Measurements from ENCODE around the gene PRRC2C. TPM values are rescaled to one million over a fixed set of nuclear protein-coding genes. Genes with fewer than 3 reads are reported as not detected.
A peak's percentile ranks its signal among the peaks of the same experiment; 100 is the strongest.

The PRRC2C gene
- 10 to 100 TPM; 33.6 to 35.1 TPM for total RNA-seq
- polyA plus RNA-seq, result 10 to 100 TPM; 13.6 to 41.9 TPM

DNA sequence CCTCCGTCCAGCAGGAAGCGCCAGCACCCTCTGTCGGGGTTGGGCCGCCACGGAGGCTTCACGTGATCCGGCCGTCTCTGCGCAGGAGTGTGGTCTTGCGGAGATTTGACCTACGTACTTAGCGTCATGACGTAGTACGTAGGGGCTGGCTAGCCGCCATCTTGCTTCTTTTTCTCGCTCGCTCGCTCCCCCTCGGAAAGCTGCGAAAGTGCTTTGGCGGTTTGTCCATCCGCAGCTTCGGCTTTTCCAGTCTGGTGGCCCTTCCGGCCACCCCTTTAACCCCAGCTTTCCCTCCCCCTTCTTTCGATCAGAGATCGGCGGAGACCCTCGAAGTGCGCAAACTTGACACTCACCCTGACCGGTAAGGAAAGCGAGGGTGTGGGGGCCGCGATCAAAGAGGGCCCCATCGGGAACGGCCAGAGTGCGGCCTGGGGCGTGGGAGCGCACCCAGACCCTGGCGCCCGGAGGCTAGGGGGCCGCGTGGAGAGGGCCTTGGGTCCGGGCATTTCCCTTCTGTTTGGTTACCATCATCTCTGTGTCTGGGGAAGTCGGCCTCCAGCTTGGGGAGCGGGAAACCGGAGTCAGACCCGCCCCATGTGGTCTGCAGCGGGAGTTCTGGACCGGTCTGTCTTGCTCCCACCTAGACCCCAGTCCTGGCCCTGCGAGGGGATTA is at the start of gene PRRC2C:
TSS of gene PRRC2C (plus strand) at position 156 of the 673 bp plus-strand sequence. CDS start 26,559 bp downstream, outside the sequence.
- WGBS, result under 1% methylated on average over 50 of the region's 50 CpGs
- no peak for TF ChIP-seq HNF4G (IDR thresholded peaks at IDR 0.05)
- TF ChIP-seq TAF1 (conservative IDR thresholded peaks at IDR 0.05), result peak; percentile 28
- TF ChIP-seq YY1 (IDR thresholded peaks at IDR 0.05), result peak; percentile 98
- no peak for TF ChIP-seq NR2F2 (IDR thresholded peaks at IDR 0.05)
- TF ChIP-seq, protein P1, sequence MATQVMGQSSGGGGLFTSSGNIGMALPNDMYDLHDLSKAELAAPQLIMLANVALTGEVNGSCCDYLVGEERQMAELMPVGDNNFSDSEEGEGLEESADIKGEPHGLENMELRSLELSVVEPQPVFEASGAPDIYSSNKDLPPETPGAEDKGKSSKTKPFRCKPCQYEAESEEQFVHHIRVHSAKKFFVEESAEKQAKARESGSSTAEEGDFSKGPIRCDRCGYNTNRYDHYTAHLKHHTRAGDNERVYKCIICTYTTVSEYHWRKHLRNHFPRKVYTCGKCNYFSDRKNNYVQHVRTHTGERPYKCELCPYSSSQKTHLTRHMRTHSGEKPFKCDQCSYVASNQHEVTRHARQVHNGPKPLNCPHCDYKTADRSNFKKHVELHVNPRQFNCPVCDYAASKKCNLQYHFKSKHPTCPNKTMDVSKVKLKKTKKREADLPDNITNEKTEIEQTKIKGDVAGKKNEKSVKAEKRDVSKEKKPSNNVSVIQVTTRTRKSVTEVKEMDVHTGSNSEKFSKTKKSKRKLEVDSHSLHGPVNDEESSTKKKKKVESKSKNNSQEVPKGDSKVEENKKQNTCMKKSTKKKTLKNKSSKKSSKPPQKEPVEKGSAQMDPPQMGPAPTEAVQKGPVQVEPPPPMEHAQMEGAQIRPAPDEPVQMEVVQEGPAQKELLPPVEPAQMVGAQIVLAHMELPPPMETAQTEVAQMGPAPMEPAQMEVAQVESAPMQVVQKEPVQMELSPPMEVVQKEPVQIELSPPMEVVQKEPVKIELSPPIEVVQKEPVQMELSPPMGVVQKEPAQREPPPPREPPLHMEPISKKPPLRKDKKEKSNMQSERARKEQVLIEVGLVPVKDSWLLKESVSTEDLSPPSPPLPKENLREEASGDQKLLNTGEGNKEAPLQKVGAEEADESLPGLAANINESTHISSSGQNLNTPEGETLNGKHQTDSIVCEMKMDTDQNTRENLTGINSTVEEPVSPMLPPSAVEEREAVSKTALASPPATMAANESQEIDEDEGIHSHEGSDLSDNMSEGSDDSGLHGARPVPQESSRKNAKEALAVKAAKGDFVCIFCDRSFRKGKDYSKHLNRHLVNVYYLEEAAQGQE (IDR thresholded peaks at IDR 0.05), result peak; percentile 81
- TF ChIP-seq, protein P2, sequence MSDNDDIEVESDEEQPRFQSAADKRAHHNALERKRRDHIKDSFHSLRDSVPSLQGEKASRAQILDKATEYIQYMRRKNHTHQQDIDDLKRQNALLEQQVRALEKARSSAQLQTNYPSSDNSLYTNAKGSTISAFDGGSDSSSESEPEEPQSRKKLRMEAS (IDR thresholded peaks at IDR 0.05), result no peak
- TF ChIP-seq, protein P3, sequence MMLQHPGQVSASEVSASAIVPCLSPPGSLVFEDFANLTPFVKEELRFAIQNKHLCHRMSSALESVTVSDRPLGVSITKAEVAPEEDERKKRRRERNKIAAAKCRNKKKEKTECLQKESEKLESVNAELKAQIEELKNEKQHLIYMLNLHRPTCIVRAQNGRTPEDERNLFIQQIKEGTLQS (IDR thresholded peaks at IDR 0.05), result peak; percentile 30
- TF ChIP-seq FOXA2 (IDR thresholded peaks at IDR 0.05), result no peak
- TF ChIP-seq RAD21 (IDR thresholded peaks at IDR 0.05), result peak; percentile 89 to 93
- TF ChIP-seq HNF4A (conservative IDR thresholded peaks at IDR 0.05), result peak; percentile 54 to 60
- TF ChIP-seq SP1 (IDR thresholded peaks at IDR 0.05), result no peak
- peak in 1 of 2 donors; percentile 56 for TF ChIP-seq GABPA (IDR thresholded peaks at IDR 0.05 in 1 of 2, conservative IDR thresholded peaks at IDR 0.05 in 1 of 2)
- no peak for TF ChIP-seq EGR1 (IDR thresholded peaks at IDR 0.05; ENCODE audit: low read depth in 2 of 2)
- TF ChIP-seq FOXA1 (IDR thresholded peaks at IDR 0.05), result no peak
- peak; percentile 62 to 63 for TF ChIP-seq RXRA (IDR thresholded peaks at IDR 0.05)
- TF ChIP-seq, protein P4, sequence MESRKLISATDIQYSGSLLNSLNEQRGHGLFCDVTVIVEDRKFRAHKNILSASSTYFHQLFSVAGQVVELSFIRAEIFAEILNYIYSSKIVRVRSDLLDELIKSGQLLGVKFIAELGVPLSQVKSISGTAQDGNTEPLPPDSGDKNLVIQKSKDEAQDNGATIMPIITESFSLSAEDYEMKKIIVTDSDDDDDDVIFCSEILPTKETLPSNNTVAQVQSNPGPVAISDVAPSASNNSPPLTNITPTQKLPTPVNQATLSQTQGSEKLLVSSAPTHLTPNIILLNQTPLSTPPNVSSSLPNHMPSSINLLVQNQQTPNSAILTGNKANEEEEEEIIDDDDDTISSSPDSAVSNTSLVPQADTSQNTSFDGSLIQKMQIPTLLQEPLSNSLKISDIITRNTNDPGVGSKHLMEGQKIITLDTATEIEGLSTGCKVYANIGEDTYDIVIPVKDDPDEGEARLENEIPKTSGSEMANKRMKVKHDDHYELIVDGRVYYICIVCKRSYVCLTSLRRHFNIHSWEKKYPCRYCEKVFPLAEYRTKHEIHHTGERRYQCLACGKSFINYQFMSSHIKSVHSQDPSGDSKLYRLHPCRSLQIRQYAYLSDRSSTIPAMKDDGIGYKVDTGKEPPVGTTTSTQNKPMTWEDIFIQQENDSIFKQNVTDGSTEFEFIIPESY (IDR thresholded peaks at IDR 0.05), result peak; percentile 72
- peak in 1 of 2 donors; percentile 56 for TF ChIP-seq JUND (IDR thresholded peaks at IDR 0.05)
- TF ChIP-seq, protein P5, sequence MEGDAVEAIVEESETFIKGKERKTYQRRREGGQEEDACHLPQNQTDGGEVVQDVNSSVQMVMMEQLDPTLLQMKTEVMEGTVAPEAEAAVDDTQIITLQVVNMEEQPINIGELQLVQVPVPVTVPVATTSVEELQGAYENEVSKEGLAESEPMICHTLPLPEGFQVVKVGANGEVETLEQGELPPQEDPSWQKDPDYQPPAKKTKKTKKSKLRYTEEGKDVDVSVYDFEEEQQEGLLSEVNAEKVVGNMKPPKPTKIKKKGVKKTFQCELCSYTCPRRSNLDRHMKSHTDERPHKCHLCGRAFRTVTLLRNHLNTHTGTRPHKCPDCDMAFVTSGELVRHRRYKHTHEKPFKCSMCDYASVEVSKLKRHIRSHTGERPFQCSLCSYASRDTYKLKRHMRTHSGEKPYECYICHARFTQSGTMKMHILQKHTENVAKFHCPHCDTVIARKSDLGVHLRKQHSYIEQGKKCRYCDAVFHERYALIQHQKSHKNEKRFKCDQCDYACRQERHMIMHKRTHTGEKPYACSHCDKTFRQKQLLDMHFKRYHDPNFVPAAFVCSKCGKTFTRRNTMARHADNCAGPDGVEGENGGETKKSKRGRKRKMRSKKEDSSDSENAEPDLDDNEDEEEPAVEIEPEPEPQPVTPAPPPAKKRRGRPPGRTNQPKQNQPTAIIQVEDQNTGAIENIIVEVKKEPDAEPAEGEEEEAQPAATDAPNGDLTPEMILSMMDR (IDR thresholded peaks at IDR 0.05; ENCODE audit: low read depth, low read length, missing input control), result peak; percentile 78
- Histone ChIP-seq H3K9me3 (ENCODE audit: control insufficient read depth in 4 of 4, low read length in 3 of 4) (no peaks in the 10 kb centered on the region), H3K27me3 (ENCODE audit: control insufficient read depth in 4 of 4, insufficient read depth in 4 of 4, low read length in 3 of 4) (no peaks in the 10 kb centered on the region), H3K36me3 (ENCODE audit: control insufficient read depth in 4 of 4, insufficient read depth in 3 of 4, low read depth in 1 of 4, low read length in 3 of 4) (no peaks in the 10 kb centered on the region), H3K4me1 (ENCODE audit: control insufficient read depth in 4 of 4, insufficient read depth in 4 of 4, low read length in 3 of 4) (peaks cover 4 to 25% (median 16%) of the 10 kb centered on the region in 4 donors), H3K9ac (ENCODE audit: low read depth in 1 of 2, low read length in 2 of 2) (peak within 1 kb of the TSS; percentile 95 to 98), H3K27ac (ENCODE audit: low read depth in 1 of 2, low read length in 2 of 2) (peak within 1 kb of the TSS; percentile 98 to 99), H3K4me3 (ENCODE audit: low read depth in 1 of 3, low read length in 3 of 3) (peak within 1 kb of the TSS; percentile 78 to 92 (median 86))
- DNase-seq (ENCODE audit: low spot score), result peak; percentile 94

Data from liver (tissue), 9 donors.